B cell (primary cell): ENCODE measurements around the gene HTR4. TPM values are rescaled to one million over a fixed set of nuclear protein-coding genes. Genes with fewer than 3 reads are reported as not detected.

Experiments used
- ATAC-seq: fragments of 200-7000 bp; cut with Tn5 transposase; one replicate; pipeline ENCODE4 v1.10.0; 2021; ENCODE audit warnings: low read depth, mild to moderate bottlenecking, moderate number of reproducible peaks, moderate library complexity
- CTCF ChIA-PET: fragments of 350-600 bp; sonication (Branson Sonifier 250); formaldehyde crosslinking; loops from one replicate; lab custom pipeline; 2021; ENCODE audit warnings: antibody characterized with exemption, inconsistent platforms; lab: Charles Lee
- POLR2A ChIA-PET: fragments of 350-600 bp; sonication (Branson Sonifier 250); formaldehyde crosslinking; loops from one replicate; lab custom pipeline; 2021; ENCODE audit warnings: antibody characterized with exemption; lab: Charles Lee
- DNase-seq: peaks from one replicate; pipeline ENCODE4 v3.0.0; 2013
- H2AFZ ChIP-seq: 2 replicates; pipeline ENCODE4 v1.6.1; 2012; ENCODE audit warnings: mild to moderate bottlenecking, low read depth, low read length; ENCODE audit not compliant: insufficient read depth, poor library complexity, severe bottlenecking
- H3K27ac ChIP-seq, 2 donors: 1 replicate in 1 of 2; 2 replicates in 1 of 2; pipeline ENCODE4 v1.5.1; 2012 to 2013; ENCODE audit warnings: low read length in 2 of 2, mild to moderate bottlenecking in 2 of 2, moderate library complexity in 1 of 2
- H3K27me3 ChIP-seq, 4 experiments: fragments of 200-600 bp in 1 of 4; sonication (generic) in 1 of 4; replicated peaks in 1 of 4; 1 replicate in 2 of 4; 2 replicates in 2 of 4; pipeline versions ENCODE4 v1.6.1 to v1.7.0; 2013 to 2016; ENCODE audit warnings: low read length in 3 of 4, mild to moderate bottlenecking in 2 of 4, mixed read lengths in 1 of 4, moderate library complexity in 1 of 4; ENCODE audit not compliant: insufficient read depth in 4 of 4, control insufficient read depth in 3 of 4; ENCODE audit errors: control extremely low read depth in 1 of 4
- H3K36me3 ChIP-seq, 2 experiments: replicated peaks in 1 of 2; 1 replicate in 1 of 2; 2 replicates in 1 of 2; pipeline versions ENCODE4 v1.6.1 to v1.7.1; 2013; ENCODE audit warnings: low read length in 1 of 2; ENCODE audit not compliant: insufficient read depth in 2 of 2, control insufficient read depth in 1 of 2; ENCODE audit errors: control extremely low read depth in 1 of 2, extremely low read depth in 1 of 2
- H3K4me1 ChIP-seq, 2 donors: fragments of 200-600 bp in 1 of 2; sonication (generic) in 1 of 2; 1 replicate in 1 of 2; 2 replicates in 1 of 2; pipeline versions ENCODE4 v1.5.1 to v1.6.1; 2013 to 2017; ENCODE audit warnings: low read length in 2 of 2; ENCODE audit not compliant: control insufficient read depth in 2 of 2, insufficient read depth in 2 of 2
- H3K4me2 ChIP-seq: replicated peaks from 2 replicates; pipeline ENCODE3; 2012; ENCODE audit warnings: mild to moderate bottlenecking, low read depth, low read length; ENCODE audit not compliant: poor library complexity, severe bottlenecking
- H3K4me3 ChIP-seq, 5 experiments: fragments of 200-600 bp in 1 of 5; sonication (generic) in 1 of 5; 1 replicate in 3 of 5; 2 replicates in 2 of 5; pipeline versions ENCODE4 v1.5.1 to v1.7.0; 2011 to 2016; ENCODE audit warnings: low read length in 4 of 5, mild to moderate bottlenecking in 4 of 5, low read depth in 2 of 5, control low read depth in 1 of 5, moderate library complexity in 1 of 5; ENCODE audit not compliant: insufficient read depth in 1 of 5; ENCODE audit errors: control extremely low read depth in 1 of 5, extremely low read depth in 1 of 5
- H3K79me2 ChIP-seq: fragments of 200-600 bp; sonication (generic); one replicate; pipeline ENCODE4 v1.6.0; 2016; ENCODE audit warnings: low read length; ENCODE audit not compliant: control insufficient read depth, insufficient read depth
- H3K9ac ChIP-seq: fragments of 200-600 bp; sonication (generic); 2 replicates; pipeline ENCODE4 v1.6.1; 2017; ENCODE audit warnings: mild to moderate bottlenecking, low read length, moderate library complexity
- H3K9me3 ChIP-seq, 3 donors: one replicate each; pipeline versions ENCODE4 v1.6.1 to v1.7.1; 2013; ENCODE audit warnings: low read length in 2 of 3; ENCODE audit not compliant: control insufficient read depth in 2 of 3, insufficient read depth in 1 of 3; ENCODE audit errors: control extremely low read depth in 1 of 3
- H4K20me1 ChIP-seq: 2 replicates; pipeline ENCODE4 v1.6.0; 2012; ENCODE audit warnings: mild to moderate bottlenecking, low read length; ENCODE audit not compliant: insufficient read depth, control insufficient read depth, poor library complexity, severe bottlenecking
- H3K27ac Mint-ChIP-seq: one replicate; pipeline ENCODE4 v1.8.0; 2021; ENCODE audit warnings: mixed read lengths
- H3K27me3 Mint-ChIP-seq: one replicate; pipeline ENCODE4 v1.8.0; 2021; ENCODE audit warnings: mixed read lengths
- H3K4me1 Mint-ChIP-seq: one replicate; pipeline ENCODE4 v1.8.0; 2021; ENCODE audit warnings: mixed read lengths
- H3K4me3 Mint-ChIP-seq: one replicate; pipeline ENCODE4 v1.8.0; 2021; ENCODE audit warnings: mixed read lengths
- H3K9me3 Mint-ChIP-seq: one replicate; pipeline ENCODE4 v1.8.0; 2022; ENCODE audit warnings: mixed read lengths; ENCODE audit not compliant: insufficient read depth
- CTCF ChIP-seq: fragments of 200-600 bp; IDR thresholded peaks from one replicate; pipeline ENCODE4 v1.8.0; 2022; ENCODE audit warnings: antibody characterized with exemption, mild to moderate bottlenecking
- EZH2 ChIP-seq: IDR thresholded peaks from 2 replicates; pipeline ENCODE4 v1.6.1; 2012; ENCODE audit warnings: borderline replicate concordance, low read depth, mild to moderate bottlenecking, moderate library complexity, low read length; ENCODE audit not compliant: insufficient read depth, poor library complexity, severe bottlenecking
- WGBS: methylation state at CpG from one replicate; pipeline ENCODE4 v1.1.5; 2013; ENCODE audit warnings: missing lambda C conversion rate; ENCODE audit not compliant: insufficient coverage; 5-methylcytosine and 5-hydroxymethylcytosine counted together
- intact Hi-C: fragments of 100-400 bp; cut with micrococcal nuclease; formaldehyde crosslinking; loops from one replicate; pipeline ENCODE4 v1.10.0; 2022
- polyA plus RNA-seq: library from polyadenylated mRNA; depleted of rRNA; stranded (reverse); fragments of >200 nt; gene quantifications from 2 replicates; pipeline ENCODE4 v1.2.3, GENCODE V29; 2012
- total RNA-seq, 2 donors: library from RNA; stranded (reverse); fragments of 120-200 nt in 1 of 2; gene quantifications; 1 replicate in 1 of 2; 2 replicates in 1 of 2; pipeline versions ENCODE4 v1.2.3 to v1.2.4, GENCODE V29; 2013 to 2022

HTR4 gene
- total and polyA plus RNA-seq, 2 donors (not counting 1 experiment from before 2014, with no cell fraction given) = not detected

GRCh38 chr5:148663509-148663908 lies 9.2 kb upstream of the HTR4 start:
- ChIA-PET POLR2A (no interaction called here), CTCF (no interaction called here)
- Histone ChIP-seq H3K9me3 (no peaks in the 10 kb centered on the region), H3K27ac (no peak overlapping the region), H4K20me1 (no peaks in the 10 kb centered on the region), H3K4me3 (no peak overlapping the region), H3K36me3 (no peaks in the 10 kb centered on the region), H3K4me1 (no peaks in the 10 kb centered on the region), H3K79me2 (no peaks in the 10 kb centered on the region), H3K4me2 (no peak overlapping the region), H2AFZ (no peak overlapping the region), H3K27me3 (peaks cover 0 to 3% (median 1%) of the 10 kb centered on the region in 4 experiments), H3K9ac (no peak overlapping the region)
- DNase-seq = no peak
- no peak for ATAC-seq
- Mint-ChIP-seq H3K27ac (no peak overlapping the region), H3K4me3 (no peak overlapping the region), H3K4me1 (no peaks in the 10 kb centered on the region), H3K27me3 (peaks cover 18% of the 10 kb centered on the region), H3K9me3 (no peaks in the 10 kb centered on the region)
- intact Hi-C loops = no loop called here
- WGBS = 20% methylated on average over 1 of the region's 2 CpGs
- TF ChIP-seq EZH2 (no peak), CTCF (no peak)

- Histone ChIP-seq H3K27ac (no peak overlapping the region), H3K27me3 (peaks cover 0 to 7% (median under 1%) of the 10 kb centered on the region in 4 experiments), H3K4me3 (no peak overlapping the region), H2AFZ (no peak overlapping the region), H3K79me2 (no peaks in the 10 kb centered on the region), H3K36me3 (no peaks in the 10 kb centered on the region), H3K4me2 (no peak overlapping the region), H3K4me1 (no peaks in the 10 kb centered on the region), H3K9ac (no peak overlapping the region), H3K9me3 (no peaks in the 10 kb centered on the region), H4K20me1 (no peaks in the 10 kb centered on the region)
- ATAC-seq (no peak), DNase-seq (no peak)
- WGBS = 93% methylated on average over 3 of the region's 5 CpGs
- TF ChIP-seq EZH2 (no peak), CTCF (no peak)
- ChIA-PET CTCF (no interaction called here), POLR2A (no interaction called here)
- Mint-ChIP-seq H3K9me3 (no peaks in the 10 kb centered on the region), H3K4me1 (no peaks in the 10 kb centered on the region), H3K4me3 (no peak overlapping the region), H3K27me3 (peaks cover 26% of the 10 kb centered on the region), H3K27ac (no peak overlapping the region)
- intact Hi-C loops = no loop called here
Measured at GRCh38 chr5:148660346-148660660, 6.0 kb upstream of the HTR4 start.
